ENCODE data around the gene PSMD2.

PSMD2 gene

GRCh38 chr3:184291738-184292445 is 7.1 kb upstream of the PSMD2 start:
- no peaks in the 10 kb centered on the region for H3K4me1 ChIP-seq (ENCODE audit: control insufficient read depth, low read length)
- no peak overlapping the region for H3K4me3 ChIP-seq (ENCODE audit: low read length)
- no peaks in the 10 kb centered on the region for H4K20me1 ChIP-seq (ENCODE audit: control insufficient read depth, insufficient read depth, low read depth, low read length)
- no peaks in the 10 kb centered on the region for H3K79me2 ChIP-seq (ENCODE audit: control insufficient read depth, low read length)
- H3K9me2 ChIP-seq (replicated peaks; ENCODE audit: control insufficient read depth, low read length) = no peaks in the 10 kb centered on the region
- H3K4me2 ChIP-seq (ENCODE audit: low read length) = no peak overlapping the region
- H3F3A ChIP-seq (ENCODE audit: control insufficient read depth, insufficient read depth) = 0 out of 2 replicates have a peak, but pooled peaks cover 3% of the 10 kb centered on the region
- H3K27ac ChIP-seq (ENCODE audit: low read depth, low read length) = no peak overlapping the region
- H3K9me3 ChIP-seq (ENCODE audit: control insufficient read depth, insufficient read depth, low read length) = no peaks in the 10 kb centered on the region
- no peaks in the 10 kb centered on the region for H3K36me3 ChIP-seq (ENCODE audit: control insufficient read depth, low read length)
- TF ChIP-seq EZH2phosphoT487 (IDR thresholded peaks at IDR 0.05; ENCODE audit: borderline replicate concordance, low read length) = no peak
- no peak for TF ChIP-seq CTCF (IDR thresholded peaks at IDR 0.05; ENCODE audit: low read depth, low read length, poor library complexity, severe bottlenecking)
- H3K27me3 ChIP-seq (ENCODE audit: control insufficient read depth, low read length) = peaks cover 13% of the 10 kb centered on the region; the same call in 1 of the 2 replicates

GRCh38 chr3:184295771-184296170 is 3.3 kb upstream of the PSMD2 start:
- TF ChIP-seq EZH2phosphoT487 (IDR thresholded peaks at IDR 0.05; ENCODE audit: borderline replicate concordance, low read length) (no peak), CTCF (IDR thresholded peaks at IDR 0.05; ENCODE audit: low read depth, low read length, poor library complexity, severe bottlenecking) (no peak)
- peaks cover 3% of the 10 kb centered on the region; the same call in 1 of the 2 replicates for H3F3A ChIP-seq (ENCODE audit: control insufficient read depth, insufficient read depth)
- H3K27ac ChIP-seq (ENCODE audit: low read depth, low read length) = no peak overlapping the region
- H3K79me2 ChIP-seq (ENCODE audit: control insufficient read depth, low read length) = peaks cover 18% of the 10 kb centered on the region
- H3K9me3 ChIP-seq (ENCODE audit: control insufficient read depth, insufficient read depth, low read length) = no peaks in the 10 kb centered on the region
- H3K9me2 ChIP-seq (replicated peaks; ENCODE audit: control insufficient read depth, low read length) = no peaks in the 10 kb centered on the region
- H3K4me1 ChIP-seq (ENCODE audit: control insufficient read depth, low read length) = peaks cover 16% of the 10 kb centered on the region
- H3K27me3 ChIP-seq (ENCODE audit: control insufficient read depth, low read length) = peaks cover 10% of the 10 kb centered on the region; the same call in 1 of the 2 replicates
- no peak overlapping the region for H3K4me3 ChIP-seq (ENCODE audit: low read length)
- H3K36me3 ChIP-seq (ENCODE audit: control insufficient read depth, low read length) = peaks cover 16% of the 10 kb centered on the region
- peaks cover 9% of the 10 kb centered on the region; the same call in 1 of the 2 replicates for H4K20me1 ChIP-seq (ENCODE audit: control insufficient read depth, insufficient read depth, low read depth, low read length)
- H3K4me2 ChIP-seq (ENCODE audit: low read length) = no peak overlapping the region

- peaks cover 10% of the 10 kb centered on the region; the same call in 1 of the 2 replicates for H3K27me3 ChIP-seq (ENCODE audit: control insufficient read depth, low read length)
- H3K4me1 ChIP-seq (ENCODE audit: control insufficient read depth, low read length) = peaks cover 16% of the 10 kb centered on the region
- H3K4me3 ChIP-seq (ENCODE audit: low read length) = no peak overlapping the region
- peaks cover 3% of the 10 kb centered on the region; the same call in 1 of the 2 replicates for H3F3A ChIP-seq (ENCODE audit: control insufficient read depth, insufficient read depth)
- H3K27ac ChIP-seq (ENCODE audit: low read depth, low read length) = no peak overlapping the region
- peaks cover 9% of the 10 kb centered on the region; the same call in 1 of the 2 replicates for H4K20me1 ChIP-seq (ENCODE audit: control insufficient read depth, insufficient read depth, low read depth, low read length)
- no peaks in the 10 kb centered on the region for H3K9me2 ChIP-seq (replicated peaks; ENCODE audit: control insufficient read depth, low read length)
- H3K36me3 ChIP-seq (ENCODE audit: control insufficient read depth, low read length) = peaks cover 24% of the 10 kb centered on the region
- no peak for TF ChIP-seq CTCF (IDR thresholded peaks at IDR 0.05; ENCODE audit: low read depth, low read length, poor library complexity, severe bottlenecking)
- TF ChIP-seq EZH2phosphoT487 (IDR thresholded peaks at IDR 0.05; ENCODE audit: borderline replicate concordance, low read length) = no peak
- H3K79me2 ChIP-seq (ENCODE audit: control insufficient read depth, low read length) = peaks cover 25% of the 10 kb centered on the region
- no peaks in the 10 kb centered on the region for H3K9me3 ChIP-seq (ENCODE audit: control insufficient read depth, insufficient read depth, low read length)
- no peak overlapping the region for H3K4me2 ChIP-seq (ENCODE audit: low read length)
These were observed 2.4 kb upstream of the PSMD2 start for GRCh38 chr3:184296616-184297015.
